Embryonic facial prominence (tissue), 1 donor: ENCODE measurements around the gene SNAI3.

Experiments used
- DNase-seq: peaks from one replicate; pipeline ENCODE4 v3.0.0-alpha.2; 2016; ENCODE audit errors: extremely low spot score

SNAI3 gene

GRCh38 chr16:88691924-88692560 is 5.7 kb upstream of the SNAI3 start:
- DNase-seq, result no peak

- no peak for DNase-seq
Observed at GRCh38 chr16:88691129-88691813, 5.0 kb upstream of the SNAI3 start.

- DNase-seq, result no peak
Observed at GRCh38 chr16:88690341-88691128, 4.2 kb upstream of the SNAI3 start.

- DNase-seq, result no peak
Observed at GRCh38 chr16:88688013-88688778, 1.9 kb upstream of the SNAI3 start.

- no peak for DNase-seq
Observed at GRCh38 chr16:88687676-88688012, 1.3 kb upstream of the SNAI3 start.

GRCh38 chr16:88687254-88687576 is 908 bp upstream of the SNAI3 start:
- DNase-seq, result no peak

- no peak for DNase-seq
Observed at GRCh38 chr16:88686062-88686438, 257 bp downstream of the SNAI3 start.

GRCh38 chr16:88685156-88686061 is 898 bp downstream of the SNAI3 start:
- no peak for DNase-seq

- DNase-seq, result no peak
Observed at GRCh38 chr16:88684569-88685155, 1.6 kb downstream of the SNAI3 start.

- no peak for DNase-seq
Observed at GRCh38 chr16:88681709-88682451, 4.4 kb downstream of the SNAI3 start.

- no peak for DNase-seq
Observed at GRCh38 chr16:88681084-88681680, 5.1 kb downstream of the SNAI3 start.

- DNase-seq, result no peak
Observed at GRCh38 chr16:88680554-88681083, 5.7 kb downstream of the SNAI3 start.

- DNase-seq, result no peak
Observed at GRCh38 chr16:88678224-88678979, 7.9 kb downstream of the SNAI3 start.

- DNase-seq, result no peak
Observed at GRCh38 chr16:88677721-88678120, 8.6 kb downstream of the SNAI3 start.

- DNase-seq, result no peak
Observed at GRCh38 chr16:88676502-88677242, 9.6 kb downstream of the SNAI3 start.

GRCh38 chr16:88673716-88674379 is 12.5 kb downstream of the SNAI3 start:
- no peak for DNase-seq

GRCh38 chr16:88672776-88673175 is 13.5 kb downstream of the SNAI3 start:
- DNase-seq, result no peak

- no peak for DNase-seq
Observed at GRCh38 chr16:88671806-88672205, 14.5 kb downstream of the SNAI3 start.
